DND-41 (cell line): ENCODE results near the gene PPP1R14C.

ENCODE experiments used
- ATAC-seq: fragments of 200-7000 bp; cut with Tn5 transposase; 3 replicates; pipeline ENCODE4 v1.9.1; 2021; ENCODE audit warnings: low read depth; ENCODE audit not compliant: insufficient read depth
- DNase-seq: peaks from one replicate; pipeline ENCODE4 v3.0.0-alpha.2; 2020
- H2AFZ ChIP-seq: 2 replicates; pipeline ENCODE4 v1.6.0; 2012; ENCODE audit warnings: low read depth, low read length
- H3K27ac ChIP-seq: 2 replicates; pipeline ENCODE4 v1.5.1; 2012; ENCODE audit warnings: low read length, inconsistent platforms
- H3K27me3 ChIP-seq: fragments of 200-600 bp; sonication (generic); 2 replicates; pipeline ENCODE4 v1.6.0; 2012; ENCODE audit warnings: low read length, mild to moderate bottlenecking, inconsistent platforms; ENCODE audit not compliant: insufficient read depth, poor library complexity
- H3K36me3 ChIP-seq: 2 replicates; pipeline ENCODE4 v1.5.1; 2012; ENCODE audit warnings: low read length, inconsistent platforms; ENCODE audit not compliant: insufficient read depth
- H3K4me1 ChIP-seq: 2 replicates; pipeline ENCODE4 v1.5.1; 2012; ENCODE audit warnings: mild to moderate bottlenecking, low read length; ENCODE audit not compliant: insufficient read depth
- H3K4me2 ChIP-seq: 2 replicates; pipeline ENCODE4 v1.6.0; 2012; ENCODE audit warnings: mild to moderate bottlenecking, moderate library complexity, low read length, inconsistent platforms; ENCODE audit not compliant: insufficient read depth
- H3K4me3 ChIP-seq, 2 experiments: fragments of 200-600 bp in 1 of 2; shearing (Covaris generic) in 1 of 2; 2 replicates each; pipeline ENCODE4 v1.5.1; 2012 to 2016; ENCODE audit warnings: inconsistent platforms in 2 of 2, low read length in 2 of 2, mild to moderate bottlenecking in 2 of 2, low read depth in 1 of 2, moderate library complexity in 1 of 2
- H3K79me2 ChIP-seq: 2 replicates; pipeline ENCODE4 v1.6.0; 2012; ENCODE audit warnings: low read length, inconsistent platforms; ENCODE audit not compliant: insufficient read depth
- H3K9ac ChIP-seq: 2 replicates; pipeline ENCODE4 v1.6.0; 2012; ENCODE audit warnings: low read depth, mild to moderate bottlenecking, inconsistent platforms, low read length, moderate library complexity
- H3K9me3 ChIP-seq: 2 replicates; pipeline ENCODE4 v1.5.1; 2012; ENCODE audit warnings: low read length, moderate library complexity, mild to moderate bottlenecking, inconsistent platforms; ENCODE audit not compliant: insufficient read depth, severe bottlenecking
- H4K20me1 ChIP-seq: 2 replicates; pipeline ENCODE4 v1.6.0; 2012; ENCODE audit warnings: low read length; ENCODE audit not compliant: insufficient read depth
- CTCF ChIP-seq: IDR thresholded peaks from 2 replicates; pipeline ENCODE4 v1.5.1; 2012; ENCODE audit warnings: borderline replicate concordance, low read length, moderate library complexity, mild to moderate bottlenecking; ENCODE audit not compliant: poor library complexity, severe bottlenecking; ENCODE audit errors: extremely low read depth
- EZH2 ChIP-seq: IDR thresholded peaks from 3 replicates; pipeline ENCODE4 v1.6.1; 2012; ENCODE audit warnings: borderline replicate concordance, low read depth, mild to moderate bottlenecking, moderate library complexity, low read length, inconsistent platforms; ENCODE audit not compliant: severe bottlenecking

The PPP1R14C gene

GRCh38 chr6:150142670-150143515 lies at the start of gene PPP1R14C:
Gene PPP1R14C (plus strand): TSS chr6:150143044. CDS start chr6:150143193, 149 bp downstream.
- Histone ChIP-seq H3K4me1 (no peaks in the 10 kb centered on the region), H3K9me3 (no peaks in the 10 kb centered on the region), H3K27ac (no peak within 1 kb of the TSS), H4K20me1 (no peaks in the 10 kb centered on the region), H3K79me2 (no peaks in the 10 kb centered on the region), H3K36me3 (no peaks in the 10 kb centered on the region), H3K27me3 (peaks cover 12% of the 10 kb centered on the region), H3K4me2 (no peak within 1 kb of the TSS), H3K9ac (no peak within 1 kb of the TSS), H2AFZ (no peak within 1 kb of the TSS), H3K4me3 (no peak within 1 kb of the TSS)
- ATAC-seq (no peak), DNase-seq (no peak)
- TF ChIP-seq CTCF (no peak), EZH2 (no peak)

- ATAC-seq = no peak
- H3K27me3 ChIP-seq = peaks cover 31% of the 10 kb centered on the region
These were observed 49.4 kb upstream of the PPP1R14C start for GRCh38 chr6:150093397-150093796.

GRCh38 chr6:150098155-150098554 lies 44.7 kb upstream of the PPP1R14C start:
- peaks cover 27% of the 10 kb centered on the region for H3K27me3 ChIP-seq
- no peaks in the 10 kb centered on the region for H3K9me3 ChIP-seq
- H3K36me3 ChIP-seq = no peaks in the 10 kb centered on the region
- no peak overlapping the region for H3K27ac ChIP-seq
- no peak for ATAC-seq
- no peak overlapping the region for H3K4me2 ChIP-seq
- peaks cover 2% of the 10 kb centered on the region; the same call in 1 of the 2 replicates for H4K20me1 ChIP-seq
- no peak overlapping the region for H3K9ac ChIP-seq
- no peak overlapping the region for H2AFZ ChIP-seq
- no peaks in the 10 kb centered on the region for H3K4me1 ChIP-seq
- no peak for DNase-seq
- no peak overlapping the region for H3K4me3 ChIP-seq
- no peak for TF ChIP-seq EZH2
- TF ChIP-seq CTCF = no peak
- no peaks in the 10 kb centered on the region for H3K79me2 ChIP-seq

More at GRCh38 chr6:150093397-150093796, 49.4 kb upstream of the PPP1R14C start:
- no peak for DNase-seq
- Histone ChIP-seq H3K79me2 (no peaks in the 10 kb centered on the region), H4K20me1 (peaks cover 13% of the 10 kb centered on the region; the same call in 1 of the 2 replicates), H3K4me2 (no peak overlapping the region), H3K4me3 (no peak overlapping the region), H3K9me3 (no peaks in the 10 kb centered on the region), H3K4me1 (no peaks in the 10 kb centered on the region), H2AFZ (no peak overlapping the region), H3K36me3 (no peaks in the 10 kb centered on the region), H3K27ac (no peak overlapping the region), H3K9ac (no peak overlapping the region)
- TF ChIP-seq EZH2 (no peak), CTCF (no peak)
